B cell (primary cell): Measurements from ENCODE around the gene SNAPC4.

Source experiments
- CTCF ChIP-seq: fragments of 200-600 bp; IDR thresholded peaks from one replicate; pipeline ENCODE4 v1.8.0; 2022; ENCODE audit warnings: antibody characterized with exemption, mild to moderate bottlenecking
- EZH2 ChIP-seq: IDR thresholded peaks from 2 replicates; pipeline ENCODE4 v1.6.1; 2012; ENCODE audit warnings: borderline replicate concordance, low read depth, mild to moderate bottlenecking, moderate library complexity, low read length; ENCODE audit not compliant: insufficient read depth, poor library complexity, severe bottlenecking

GRCh38 chr9:136353088-136353487 lies 46.9 kb downstream of the SNAPC4 start:
- no peak for TF ChIP-seq CTCF
- TF ChIP-seq EZH2: no peak
